GM12878 (cell line): Measurements from ENCODE around the gene MCF2L2. TPM values are rescaled to one million over a fixed set of nuclear protein-coding genes. Genes with fewer than 3 reads are reported as not detected.

ENCODE experiments used
- ATAC-seq: fragments of 200-7000 bp; cut with Tn5 transposase; 3 replicates; pipeline ENCODE4 v1.9.1; 2020; ENCODE audit warnings: mild to moderate bottlenecking, moderate library complexity
- BruUV-seq: library from RNA; stranded (reverse); fragments of 400-500 nt; replicated peaks from 2 replicates; lab custom pipeline; 2021; lab: Mats Ljungman, UMichigan
- CTCF ChIA-PET: fragments of 300-600 bp; sonication (Branson Sonifier 250); formaldehyde crosslinking; extraction: SDS; loops from one replicate; lab custom pipeline; 2021; ENCODE audit warnings: inconsistent platforms; lab: Yijun Ruan, JAX
- POLR2A ChIA-PET: fragments of 350-600 bp; formaldehyde crosslinking; extraction: SDS; loops from one replicate; lab custom pipeline; 2021; ENCODE audit warnings: inconsistent platforms; lab: Charles Lee
- RAD21 ChIA-PET: fragments of 300-600 bp; sonication (Branson Sonifier 250); formaldehyde crosslinking; loops from one replicate; lab custom pipeline; 2023; ENCODE audit warnings: antibody characterized with exemption; ENCODE audit not compliant: unreplicated experiment; lab: Charles Lee
- SMC1A ChIA-PET: fragments of 300-600 bp; sonication (Branson Sonifier 250); formaldehyde crosslinking; loops from one replicate; lab custom pipeline; 2023; ENCODE audit not compliant: unreplicated experiment, uncharacterized antibody; lab: Charles Lee
- DNase-seq: peaks from one replicate; pipeline ENCODE4 v3.0.0-alpha.2; 2011; ENCODE audit warnings: low read depth, low spot score
- FAIRE-seq: peaks from 3 replicates; lab custom pipeline; 2011; peaks lifted over from hg19 to GRCh38; lab: Jason Lieb, UNC
- H2AFZ ChIP-seq: 2 replicates; pipeline ENCODE4 v1.6.0; 2011; ENCODE audit warnings: low read depth, low read length, control low read depth; ENCODE audit not compliant: control insufficient read depth
- H3K27ac ChIP-seq: 2 replicates; pipeline ENCODE4 v1.5.1; 2011; ENCODE audit warnings: control low read depth; ENCODE audit not compliant: control insufficient read depth, insufficient read depth
- H3K27me3 ChIP-seq, 2 experiments: replicated peaks in 1 of 2; 2 replicates each; pipeline versions ENCODE4 v1.6.0 to v1.6.1; 2011; ENCODE audit warnings: low read length in 1 of 2; ENCODE audit not compliant: control insufficient read depth in 2 of 2, insufficient read depth in 2 of 2
- H3K36me3 ChIP-seq, 2 experiments: 2 replicates each; pipeline ENCODE4 v1.5.1; 2011; ENCODE audit warnings: low read length in 1 of 2; ENCODE audit not compliant: control insufficient read depth in 2 of 2, insufficient read depth in 2 of 2
- H3K4me1 ChIP-seq: 2 replicates; pipeline ENCODE4 v1.6.1; 2011; ENCODE audit warnings: mild to moderate bottlenecking, low read length, moderate library complexity, mixed read lengths; ENCODE audit not compliant: control insufficient read depth, insufficient read depth
- H3K4me2 ChIP-seq: 2 replicates; pipeline ENCODE4 v1.6.0; 2011; ENCODE audit warnings: control low read depth; ENCODE audit not compliant: control insufficient read depth, insufficient read depth
- H3K4me3 ChIP-seq: fragments of 200-600 bp; sonication (generic); 2 replicates; pipeline ENCODE4 v1.5.1; 2016
- H3K79me2 ChIP-seq: 2 replicates; pipeline ENCODE4 v1.6.0; 2011; ENCODE audit warnings: low read length; ENCODE audit not compliant: control insufficient read depth, insufficient read depth
- H3K9ac ChIP-seq: 2 replicates; pipeline ENCODE4 v1.8.0; 2011; ENCODE audit warnings: low read length, control low read depth, mixed read lengths; ENCODE audit not compliant: control insufficient read depth, insufficient read depth
- H3K9me3 ChIP-seq: replicated peaks from 3 replicates; pipeline ENCODE4 v1.5.1; 2011; ENCODE audit warnings: mild to moderate bottlenecking, low read length; ENCODE audit not compliant: control insufficient read depth, insufficient read depth
- H4K20me1 ChIP-seq: 2 replicates; pipeline ENCODE4 v1.6.0; 2011; ENCODE audit not compliant: control insufficient read depth, insufficient read depth
- BMI1 ChIP-seq: fragments of 450-650 bp; IDR thresholded peaks from 2 replicates; pipeline ENCODE4 v1.6.1; 2016; ENCODE audit warnings: mild to moderate bottlenecking, moderate library complexity, borderline replicate concordance
- DPF2 ChIP-seq: fragments of 450-650 bp; IDR thresholded peaks from 2 replicates; pipeline ENCODE4 v1.6.1; 2017; ENCODE audit warnings: mild to moderate bottlenecking
- EP300 ChIP-seq, 2 experiments: fragments of 150-350 bp in 1 of 2; IDR thresholded peaks; 2 replicates each; pipeline ENCODE4 v1.6.1; 2011 to 2012; ENCODE audit warnings: low read depth in 2 of 2, low read length in 2 of 2, borderline replicate concordance in 1 of 2, improper control_type of control experiment in 1 of 2, inconsistent platforms in 1 of 2; ENCODE audit not compliant: control insufficient read depth in 1 of 2
- IKZF2 ChIP-seq, 2 experiments: fragments of 450-650 bp; IDR thresholded peaks; 2 replicates each; pipeline ENCODE4 v1.6.1; 2017; ENCODE audit warnings: mild to moderate bottlenecking in 2 of 2, moderate library complexity in 2 of 2
- MTA2 ChIP-seq: fragments of 450-650 bp; IDR thresholded peaks from 2 replicates; pipeline ENCODE4 v1.6.1; 2016; ENCODE audit warnings: low read depth, mild to moderate bottlenecking, moderate library complexity
- RBBP5 ChIP-seq: fragments of 200-600 bp; sonication (generic); conservative IDR thresholded peaks from 2 replicates; pipeline ENCODE4 v1.6.1; 2016
- TBL1XR1 ChIP-seq: IDR thresholded peaks from 2 replicates; pipeline ENCODE4 v1.6.1; 2012; ENCODE audit warnings: low read depth, low read length, improper control_type of control experiment
- ZBED1 ChIP-seq: IDR thresholded peaks from 2 replicates; pipeline ENCODE4 v1.6.1; 2016; ENCODE audit warnings: borderline replicate concordance
- ZNF207 ChIP-seq: fragments of 450-650 bp; IDR thresholded peaks from 2 replicates; pipeline ENCODE4 v1.6.1; 2014; ENCODE audit warnings: antibody characterized with exemption, mild to moderate bottlenecking, borderline replicate concordance
- ZSCAN29 ChIP-seq: fragments of 450-650 bp; IDR thresholded peaks from 2 replicates; pipeline ENCODE4 v1.6.1; 2017; ENCODE audit warnings: mild to moderate bottlenecking, moderate library complexity
- WGBS: methylation state at CpG from one replicate; pipeline ENCODE4 v1.1.6; 2016; ENCODE audit warnings: low lambda C conversion rate; ENCODE audit not compliant: insufficient replicate concordance, insufficient coverage; ENCODE audit errors: missing lambda C conversion rate; 5-methylcytosine and 5-hydroxymethylcytosine counted together
- in situ Hi-C: fragments of 300-500 bp; cut with MboI; formaldehyde crosslinking; loops from 9 replicates; pipeline ENCODE4 v1.14.3; 2018; ENCODE audit warnings: mixed read lengths
- intact Hi-C: fragments of 100-400 bp; cut with micrococcal nuclease; formaldehyde crosslinking; loops from one replicate; pipeline ENCODE4 v1.14.2; 2022; ENCODE audit not compliant: unreplicated experiment
- polyA plus RNA-seq, 11 experiments: library from polyadenylated mRNA; depleted of rRNA in 4 of 11; unstranded in 6 of 11; stranded (reverse) in 5 of 11; fragments of >200 nt; fragmentation: Nextera tagmentation in 4 of 11; fragmentation: Illumina TruSeq in 1 of 11; extraction: Ambion mirVana in 4 of 11; extraction: Trizol in 1 of 11; gene quantifications; 1 replicate in 1 of 11; 2 replicates in 10 of 11; pipeline versions ENCODE4 v1.2.1 to v1.2.3, GENCODE V29; 2011 to 2016; ENCODE audit warnings: inconsistent platforms in 2 of 11, missing spikeins in 2 of 11, low read depth in 1 of 11
- total RNA-seq, 4 experiments: library from RNA; depleted of rRNA in 3 of 4; stranded (reverse); fragments of >200 nt in 3 of 4; fragmentation: Illumina TruSeq in 1 of 4; extraction: Trizol in 1 of 4; gene quantifications; 2 replicates each; pipeline versions ENCODE4 v1.2.1 to v1.2.3, GENCODE V29; 2013 to 2021
- TF ChIP-seq, protein P1 (sequence below): fragments of 450-650 bp; IDR thresholded peaks from 2 replicates; pipeline ENCODE4 v1.6.1; 2017; ENCODE audit warnings: low read depth, mild to moderate bottlenecking, moderate library complexity
- TF ChIP-seq, protein P2 (sequence below): fragments of 450-650 bp; IDR thresholded peaks from 2 replicates; pipeline ENCODE4 v1.6.1; 2017; ENCODE audit warnings: borderline replicate concordance

The MCF2L2 gene
- total and polyA plus RNA-seq, 10 of the 15 experiments (the other 5 are each of a cell fraction or from before 2014, with no cell fraction given) = 0.37 to 2.8 (median 1.4) TPM

DNA sequence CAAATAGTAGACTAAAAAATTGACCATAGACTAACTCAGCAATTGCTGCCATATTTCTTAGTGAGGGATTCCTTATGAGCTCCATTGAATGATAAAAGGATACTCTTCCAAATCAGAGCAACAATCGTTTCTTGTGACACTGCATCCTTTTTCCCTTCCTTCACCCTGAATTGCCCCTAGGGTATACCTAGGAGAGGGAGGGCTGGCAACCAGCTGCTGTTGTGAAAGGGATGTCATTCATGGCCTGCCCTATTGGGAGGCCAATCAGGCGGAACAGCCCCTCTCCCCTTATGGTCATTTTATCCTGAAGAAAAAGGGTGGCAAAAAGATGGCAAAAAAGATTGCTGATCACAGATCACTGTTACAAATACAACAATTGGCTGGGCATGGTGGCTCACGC, 149.0 kb downstream of the MCF2L2 start:
- Histone ChIP-seq H4K20me1 (no peaks in the 10 kb centered on the region), H3K79me2 (no peaks in the 10 kb centered on the region), H3K4me3 (no peak overlapping the region), H3K36me3 (no peaks in the 10 kb centered on the region), H3K27me3 (no peaks in the 10 kb centered on the region), H2AFZ (no peak overlapping the region), H3K9me3 (no peaks in the 10 kb centered on the region), H3K27ac (no peak overlapping the region), H3K4me1 (no peaks in the 10 kb centered on the region), H3K4me2 (no peak overlapping the region), H3K9ac (no peak overlapping the region)
- SMC1A ChIA-PET = interaction anchor here (0.6 to 1.2 kb wide), 3 partner anchors 18 to 616 kb away, joined by 3 read pairs; no protein-coding TSS in a partner anchor
- DNase-seq = no peak
- CTCF ChIA-PET = interaction anchor here (0.6 to 1.2 kb wide), 3 partner anchors 17 to 805 kb away, joined by 3 read pairs; no protein-coding TSS in a partner anchor
- 62% methylated on average over 3 of the region's 3 CpGs for WGBS
- no TSS peak for BruUV-seq
- RAD21 ChIA-PET = no interaction called here
- no peak for ATAC-seq
- no peak for FAIRE-seq
- in situ Hi-C loops (no loop called here), intact Hi-C loops (no loop called here)
- TF ChIP-seq RBBP5 (no peak), ZBED1 (no peak), ZSCAN29 (no peak)
- POLR2A ChIA-PET = interaction anchor here (0.9 kb wide), 1 partner anchor 89 kb away, joined by 4 read pairs; no protein-coding TSS in a partner anchor

DNA sequence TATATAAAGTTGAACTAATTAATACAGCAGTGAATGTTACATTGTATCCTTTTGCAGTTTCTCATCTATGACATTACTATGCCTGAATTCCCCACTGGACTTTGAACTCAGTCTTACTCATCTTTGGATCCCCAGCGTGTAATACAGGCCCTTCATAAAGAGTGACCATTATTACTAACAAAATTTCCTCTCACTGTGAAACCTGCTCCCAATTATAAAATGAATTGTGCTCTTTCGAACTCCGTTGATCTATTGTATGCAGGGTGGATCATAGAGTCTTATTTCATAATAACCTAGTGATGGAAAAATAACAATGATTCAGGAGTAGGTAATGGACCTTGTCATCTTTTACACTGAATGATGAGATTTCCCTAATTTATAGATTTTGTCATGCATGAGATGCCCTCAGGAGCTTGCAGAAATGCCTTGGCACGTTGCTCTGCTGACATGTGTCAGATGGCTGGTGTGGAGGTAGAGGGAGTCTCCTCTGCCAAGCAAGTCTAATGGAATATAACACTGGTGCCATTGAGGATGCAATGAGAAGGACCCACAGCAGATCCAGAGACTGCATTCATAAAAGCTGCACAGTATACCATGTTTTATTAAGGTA, 149.8 kb downstream of the MCF2L2 start:
- POLR2A ChIA-PET = no interaction called here
- H3K4me3 ChIP-seq = no peak overlapping the region
- no peak overlapping the region for H2AFZ ChIP-seq
- no peaks in the 10 kb centered on the region for H3K27me3 ChIP-seq
- no peaks in the 10 kb centered on the region for H4K20me1 ChIP-seq
- H3K79me2 ChIP-seq = no peaks in the 10 kb centered on the region
- H3K9me3 ChIP-seq = no peaks in the 10 kb centered on the region
- no peak overlapping the region for H3K27ac ChIP-seq
- no peaks in the 10 kb centered on the region for H3K4me1 ChIP-seq
- FAIRE-seq = no peak
- CTCF ChIA-PET = interaction anchor here (1.2 kb wide), 1 partner anchor 18 kb away, joined by 3 read pairs; no protein-coding TSS in a partner anchor
- SMC1A ChIA-PET = interaction anchor here (0.6 to 1.2 kb wide), 2 partner anchors 18 to 616 kb away, joined by 3 read pairs; no protein-coding TSS in a partner anchor
- RAD21 ChIA-PET = no interaction called here
- ATAC-seq = peak; percentile 83
- WGBS = 15% methylated on average over 4 of the region's 4 CpGs
- no peaks in the 10 kb centered on the region for H3K36me3 ChIP-seq
- no peak overlapping the region for H3K4me2 ChIP-seq
- H3K9ac ChIP-seq = no peak overlapping the region
- intact Hi-C loops = no loop called here
- no TSS peak for BruUV-seq
- in situ Hi-C loops = no loop called here
- no peak for DNase-seq
- TF ChIP-seq IKZF2 (IDR thresholded peaks at IDR 0.05) = peak; percentile 57 to 59; a peak in 3 of 4 replicates
- TF ChIP-seq, protein P1, sequence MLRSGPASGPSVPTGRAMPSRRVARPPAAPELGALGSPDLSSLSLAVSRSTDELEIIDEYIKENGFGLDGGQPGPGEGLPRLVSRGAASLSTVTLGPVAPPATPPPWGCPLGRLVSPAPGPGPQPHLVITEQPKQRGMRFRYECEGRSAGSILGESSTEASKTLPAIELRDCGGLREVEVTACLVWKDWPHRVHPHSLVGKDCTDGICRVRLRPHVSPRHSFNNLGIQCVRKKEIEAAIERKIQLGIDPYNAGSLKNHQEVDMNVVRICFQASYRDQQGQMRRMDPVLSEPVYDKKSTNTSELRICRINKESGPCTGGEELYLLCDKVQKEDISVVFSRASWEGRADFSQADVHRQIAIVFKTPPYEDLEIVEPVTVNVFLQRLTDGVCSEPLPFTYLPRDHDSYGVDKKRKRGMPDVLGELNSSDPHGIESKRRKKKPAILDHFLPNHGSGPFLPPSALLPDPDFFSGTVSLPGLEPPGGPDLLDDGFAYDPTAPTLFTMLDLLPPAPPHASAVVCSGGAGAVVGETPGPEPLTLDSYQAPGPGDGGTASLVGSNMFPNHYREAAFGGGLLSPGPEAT = peak; percentile 55; the same call in 1 of the 2 replicates
- TF ChIP-seq MTA2 = peak; percentile 92
- TF ChIP-seq, protein P2, sequence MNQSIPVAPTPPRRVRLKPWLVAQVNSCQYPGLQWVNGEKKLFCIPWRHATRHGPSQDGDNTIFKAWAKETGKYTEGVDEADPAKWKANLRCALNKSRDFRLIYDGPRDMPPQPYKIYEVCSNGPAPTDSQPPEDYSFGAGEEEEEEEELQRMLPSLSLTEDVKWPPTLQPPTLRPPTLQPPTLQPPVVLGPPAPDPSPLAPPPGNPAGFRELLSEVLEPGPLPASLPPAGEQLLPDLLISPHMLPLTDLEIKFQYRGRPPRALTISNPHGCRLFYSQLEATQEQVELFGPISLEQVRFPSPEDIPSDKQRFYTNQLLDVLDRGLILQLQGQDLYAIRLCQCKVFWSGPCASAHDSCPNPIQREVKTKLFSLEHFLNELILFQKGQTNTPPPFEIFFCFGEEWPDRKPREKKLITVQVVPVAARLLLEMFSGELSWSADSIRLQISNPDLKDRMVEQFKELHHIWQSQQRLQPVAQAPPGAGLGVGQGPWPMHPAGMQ = no peak
- 0 out of 2 replicates have a peak, but pooled peaks have one; percentile 7 for TF ChIP-seq BMI1
- TF ChIP-seq TBL1XR1 = no peak
- TF ChIP-seq ZNF207 = no peak
- peak in 1 of 2 experiments; percentile 25; a peak in 2 of 4 replicates for TF ChIP-seq EP300 (IDR thresholded peaks at IDR 0.05; ENCODE audit: borderline replicate concordance in 1 of 2, control insufficient read depth in 1 of 2, low read depth in 2 of 2, low read length in 2 of 2)
- peak; percentile 69; the same call in 1 of the 2 replicates for TF ChIP-seq DPF2
